Hepatocyte (in vitro differentiated cells): ENCODE measurements around the gene STK10. TPM values are rescaled to one million over a fixed set of nuclear protein-coding genes. Genes with fewer than 3 reads are reported as not detected.
"Not testable (repeated sequence)": the region's sequence is repeated elsewhere in the genome, so short reads cannot be mapped to it uniquely, and the experiment has no call there.

Source experiments
- DNase-seq: peaks from one replicate; pipeline ENCODE4 v3.0.0-alpha.2; 2016; ENCODE audit warnings: low spot score
- H2AFZ ChIP-seq: fragments of 200-600 bp; sonication (generic); 2 replicates; pipeline ENCODE4 v1.6.0; 2016; ENCODE audit warnings: antibody characterized with exemption, mild to moderate bottlenecking
- H3K27ac ChIP-seq: fragments of 200-600 bp; sonication (generic); 2 replicates; pipeline ENCODE4 v1.5.1; 2016; ENCODE audit warnings: mild to moderate bottlenecking
- H3K27me3 ChIP-seq: fragments of 200-600 bp; sonication (generic); 2 replicates; pipeline ENCODE4 v1.6.1; 2016
- H3K36me3 ChIP-seq: fragments of 200-600 bp; sonication (generic); replicated peaks from 2 replicates; pipeline ENCODE4 v1.5.1; 2016; ENCODE audit warnings: low read depth; ENCODE audit not compliant: insufficient read depth
- H3K4me1 ChIP-seq: fragments of 200-600 bp; sonication (generic); 2 replicates; pipeline ENCODE4 v1.5.1; 2016; ENCODE audit warnings: mild to moderate bottlenecking, moderate library complexity; ENCODE audit not compliant: insufficient read depth
- H3K4me2 ChIP-seq: fragments of 200-600 bp; sonication (generic); 2 replicates; pipeline ENCODE4 v1.6.0; 2016
- H3K4me3 ChIP-seq: fragments of 200-600 bp; sonication (generic); 2 replicates; pipeline ENCODE4 v1.5.1; 2016; ENCODE audit warnings: mild to moderate bottlenecking
- H3K79me2 ChIP-seq: fragments of 200-600 bp; sonication (generic); 2 replicates; pipeline ENCODE4 v1.6.0; 2017; ENCODE audit warnings: mild to moderate bottlenecking
- H3K9me2 ChIP-seq: fragments of 200-600 bp; sonication (generic); replicated peaks from 2 replicates; pipeline ENCODE4 v1.6.0; 2017; ENCODE audit warnings: mild to moderate bottlenecking; ENCODE audit not compliant: insufficient read depth
- H3K9me3 ChIP-seq: fragments of 200-600 bp; sonication (generic); 2 replicates; pipeline ENCODE4 v1.5.1; 2016; ENCODE audit warnings: low read depth, mild to moderate bottlenecking
- H4K20me1 ChIP-seq: fragments of 200-600 bp; sonication (generic); 2 replicates; pipeline ENCODE4 v1.6.0; 2016; ENCODE audit warnings: mild to moderate bottlenecking; ENCODE audit not compliant: insufficient read depth, poor library complexity, severe bottlenecking
- EZH2 ChIP-seq: fragments of 200-600 bp; sonication (generic); IDR thresholded peaks from 2 replicates; pipeline ENCODE4 v1.6.1; 2016; ENCODE audit warnings: antibody characterized with exemption, mild to moderate bottlenecking, borderline replicate concordance
- EZH2phosphoT487 ChIP-seq: fragments of 200-600 bp; sonication (generic); IDR thresholded peaks from one replicate; pipeline ENCODE4 v1.6.1; 2018; ENCODE audit warnings: antibody characterized with exemption, mild to moderate bottlenecking, low read depth, moderate library complexity; ENCODE audit not compliant: unreplicated experiment, severe bottlenecking
- WGBS: methylation state at CpG from one replicate; pipeline ENCODE4 v1.1.6; 2016; ENCODE audit warnings: low lambda C conversion rate; ENCODE audit errors: missing lambda C conversion rate; 5-methylcytosine and 5-hydroxymethylcytosine counted together
- polyA plus RNA-seq: library from polyadenylated mRNA; unstranded; fragments of >200 nt; fragmentation: Nextera tagmentation; extraction: Ambion mirVana; gene quantifications from 2 replicates; pipeline ENCODE4 v1.2.1, GENCODE V29; 2016
- total RNA-seq: library from RNA; depleted of rRNA; stranded (reverse); fragments of >200 nt; gene quantifications from 2 replicates; pipeline ENCODE4 v1.2.3, GENCODE V29; 2014
- TF ChIP-seq, protein P1 (sequence below): fragments of 200-600 bp; sonication (generic); IDR thresholded peaks from 2 replicates; pipeline ENCODE4 v1.5.1; 2016; ENCODE audit warnings: antibody characterized with exemption, mild to moderate bottlenecking; ENCODE audit not compliant: poor library complexity

Gene STK10
- total and polyA plus RNA-seq, 2 experiments from 2014 or later = 11.3 to 19.3 TPM

DNA sequence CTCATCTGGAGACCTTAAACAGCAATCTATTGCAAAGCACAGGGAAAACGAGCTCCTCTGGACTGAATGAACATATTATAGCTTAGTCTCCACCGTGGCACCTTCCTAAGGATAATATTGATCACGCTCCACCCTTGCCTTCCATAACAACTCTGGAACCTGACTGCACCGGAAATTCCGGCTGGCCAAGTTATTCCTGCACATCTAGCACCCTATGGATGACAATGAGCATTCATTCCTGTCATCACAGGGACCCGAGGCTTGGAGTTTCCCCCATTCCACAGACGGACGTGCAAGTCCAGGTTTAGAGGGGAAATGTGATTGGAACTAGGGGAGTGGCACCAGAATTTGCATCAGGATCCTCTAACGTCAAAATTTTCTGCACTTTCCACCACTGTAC lies 27.5 kb downstream of the STK10 start:
- TF ChIP-seq EZH2phosphoT487 = no peak
- no peaks in the 10 kb centered on the region for H3K27me3 ChIP-seq

DNA sequence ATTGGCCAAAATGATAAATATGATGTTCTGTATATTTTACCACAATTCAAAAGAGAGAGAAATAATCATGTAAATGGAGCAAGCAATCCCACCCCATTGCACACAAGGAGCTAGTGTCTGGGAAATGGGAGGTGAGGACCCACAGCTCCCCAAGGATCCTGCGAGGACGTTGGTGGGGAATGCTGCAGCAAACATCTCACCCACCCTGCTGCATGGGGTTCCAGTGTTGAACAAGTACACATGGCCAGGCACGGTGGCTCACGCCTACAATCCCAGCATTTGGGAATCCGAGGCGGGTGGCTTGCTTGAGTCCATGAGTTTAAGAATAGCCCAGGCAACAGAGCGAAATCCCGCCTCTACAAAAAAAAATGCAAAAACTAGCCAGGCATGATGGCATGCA lies 29.0 kb downstream of the STK10 start:
- DNase-seq = no peak
- no peak overlapping the region for H2AFZ ChIP-seq
- H3K4me3 ChIP-seq = no peak overlapping the region
- no peaks in the 10 kb centered on the region for H3K36me3 ChIP-seq
- H3K79me2 ChIP-seq = no peaks in the 10 kb centered on the region
- H3K27me3 ChIP-seq = no peaks in the 10 kb centered on the region
- H4K20me1 ChIP-seq = no peaks in the 10 kb centered on the region
- H3K9me3 ChIP-seq = no peaks in the 10 kb centered on the region
- no peak for TF ChIP-seq EZH2
- TF ChIP-seq EZH2phosphoT487 = no peak
- TF ChIP-seq, protein P1, sequence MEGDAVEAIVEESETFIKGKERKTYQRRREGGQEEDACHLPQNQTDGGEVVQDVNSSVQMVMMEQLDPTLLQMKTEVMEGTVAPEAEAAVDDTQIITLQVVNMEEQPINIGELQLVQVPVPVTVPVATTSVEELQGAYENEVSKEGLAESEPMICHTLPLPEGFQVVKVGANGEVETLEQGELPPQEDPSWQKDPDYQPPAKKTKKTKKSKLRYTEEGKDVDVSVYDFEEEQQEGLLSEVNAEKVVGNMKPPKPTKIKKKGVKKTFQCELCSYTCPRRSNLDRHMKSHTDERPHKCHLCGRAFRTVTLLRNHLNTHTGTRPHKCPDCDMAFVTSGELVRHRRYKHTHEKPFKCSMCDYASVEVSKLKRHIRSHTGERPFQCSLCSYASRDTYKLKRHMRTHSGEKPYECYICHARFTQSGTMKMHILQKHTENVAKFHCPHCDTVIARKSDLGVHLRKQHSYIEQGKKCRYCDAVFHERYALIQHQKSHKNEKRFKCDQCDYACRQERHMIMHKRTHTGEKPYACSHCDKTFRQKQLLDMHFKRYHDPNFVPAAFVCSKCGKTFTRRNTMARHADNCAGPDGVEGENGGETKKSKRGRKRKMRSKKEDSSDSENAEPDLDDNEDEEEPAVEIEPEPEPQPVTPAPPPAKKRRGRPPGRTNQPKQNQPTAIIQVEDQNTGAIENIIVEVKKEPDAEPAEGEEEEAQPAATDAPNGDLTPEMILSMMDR = no peak
- H3K4me2 ChIP-seq = no peak overlapping the region
- no peaks in the 10 kb centered on the region for H3K9me2 ChIP-seq
- no peak overlapping the region for H3K27ac ChIP-seq
- no peaks in the 10 kb centered on the region for H3K4me1 ChIP-seq
- WGBS = 93% methylated on average over 8 of the region's 8 CpGs

More for the DNA sequence above, 27.5 kb downstream of the STK10 start:
- Histone ChIP-seq H2AFZ (no peak overlapping the region), H3K9me2 (no peaks in the 10 kb centered on the region), H3K9me3 (no peaks in the 10 kb centered on the region), H3K4me1 (no peaks in the 10 kb centered on the region), H3K4me2 (no peak overlapping the region), H3K4me3 (no peak overlapping the region), H4K20me1 (no peaks in the 10 kb centered on the region), H3K79me2 (no peaks in the 10 kb centered on the region), H3K27ac (no peak overlapping the region), H3K36me3 (no peaks in the 10 kb centered on the region)
- 87% methylated on average over 9 of the region's 9 CpGs for WGBS
- DNase-seq = no peak

DNA sequence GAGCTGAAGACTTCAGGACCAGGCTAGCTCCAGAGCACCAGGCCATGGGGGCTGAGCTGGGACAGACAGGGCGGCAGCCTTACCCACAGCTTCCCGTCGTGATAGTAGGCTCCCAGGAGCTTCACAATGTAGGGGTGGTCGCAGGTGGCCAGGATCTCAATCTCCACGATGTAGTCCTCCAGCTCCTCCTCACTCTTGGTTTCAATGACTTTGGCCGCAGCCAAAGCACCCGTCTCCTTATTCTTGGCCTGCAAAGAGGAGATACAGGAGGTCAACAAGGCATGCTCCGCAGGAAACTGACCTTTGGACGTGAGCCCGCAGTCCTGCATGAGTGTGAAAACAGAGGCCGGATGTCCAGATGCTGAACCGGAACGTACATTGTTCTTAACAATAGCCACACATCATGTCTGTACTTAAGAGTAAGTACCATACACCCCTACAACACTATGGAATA lies 31.5 kb downstream of the STK10 start:
- no peaks in the 10 kb centered on the region for H3K4me1 ChIP-seq
- 80% methylated on average over 13 of the region's 13 CpGs for WGBS
- TF ChIP-seq EZH2 = no peak
- TF ChIP-seq, protein P1 = no peak
- no peaks in the 10 kb centered on the region for H4K20me1 ChIP-seq
- no peak overlapping the region for H3K27ac ChIP-seq
- H3K79me2 ChIP-seq = no peaks in the 10 kb centered on the region
- DNase-seq = no peak
- no peaks in the 10 kb centered on the region for H3K27me3 ChIP-seq
- H3K4me3 ChIP-seq = no peak overlapping the region
- no peaks in the 10 kb centered on the region for H3K36me3 ChIP-seq
- no peaks in the 10 kb centered on the region for H3K9me3 ChIP-seq
- no peak overlapping the region for H3K4me2 ChIP-seq
- H3K9me2 ChIP-seq = no peaks in the 10 kb centered on the region
- H2AFZ ChIP-seq = no peak overlapping the region

DNA sequence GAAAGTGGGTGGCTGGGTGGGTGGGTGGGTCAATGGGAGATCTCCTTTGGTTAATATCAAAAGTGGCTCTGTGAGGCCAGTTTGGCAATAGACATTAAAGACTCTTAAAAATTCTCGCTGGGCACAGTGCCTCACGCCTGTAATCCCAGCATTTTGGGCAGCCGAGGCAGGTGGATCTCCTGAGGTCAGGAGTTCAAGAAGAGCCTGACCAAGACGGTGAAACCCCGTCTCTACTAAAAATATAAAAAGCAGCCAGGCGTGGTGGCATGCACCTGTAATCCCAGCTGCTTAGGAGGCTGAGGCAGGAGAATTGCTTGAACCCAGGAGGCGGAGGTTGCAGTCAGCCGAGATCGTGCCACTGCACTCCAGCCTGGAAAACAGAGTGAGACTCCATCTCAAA lies 32.9 kb downstream of the STK10 start:
- H4K20me1 ChIP-seq, H3K36me3 ChIP-seq, H3K4me3 ChIP-seq, H3K9me3 ChIP-seq, H3K4me2 ChIP-seq, H3K4me1 ChIP-seq, DNase-seq, H2AFZ ChIP-seq, H3K27me3 ChIP-seq, H3K9me2 ChIP-seq, H3K27ac ChIP-seq, H3K79me2 ChIP-seq: not testable (repeated sequence)
- WGBS = 96% methylated on average over 9 of the region's 9 CpGs

DNA sequence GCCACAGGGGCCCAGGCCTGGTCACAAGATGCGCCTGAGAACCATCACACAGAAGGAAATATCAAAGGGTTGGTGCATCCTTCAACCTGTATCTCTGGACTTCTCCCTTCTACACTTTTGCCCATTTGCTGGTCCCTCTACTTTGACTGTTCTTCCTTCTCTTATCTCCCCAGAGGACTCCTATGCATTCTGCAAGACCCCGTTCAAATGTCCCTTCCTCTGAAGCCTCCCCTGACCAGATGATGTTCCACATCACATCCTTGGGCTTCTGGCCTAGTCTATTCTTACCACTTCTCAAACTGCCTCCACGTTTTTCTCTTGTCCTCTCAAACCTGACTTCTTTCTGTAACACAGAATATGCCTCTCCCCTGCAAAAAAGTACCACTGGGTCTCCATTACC lies 34.3 kb downstream of the STK10 start:
- H3K9me2 ChIP-seq = no peaks in the 10 kb centered on the region
- DNase-seq = no peak
- H3K4me3 ChIP-seq = no peak overlapping the region
- no peak overlapping the region for H2AFZ ChIP-seq
- no peaks in the 10 kb centered on the region for H3K4me1 ChIP-seq
- no peaks in the 10 kb centered on the region for H3K36me3 ChIP-seq
- no peak overlapping the region for H3K4me2 ChIP-seq
- no peaks in the 10 kb centered on the region for H4K20me1 ChIP-seq
- no peak overlapping the region for H3K27ac ChIP-seq
- no peaks in the 10 kb centered on the region for H3K9me3 ChIP-seq
- WGBS = 92% methylated on average over 3 of the region's 3 CpGs
- H3K27me3 ChIP-seq = no peaks in the 10 kb centered on the region
- H3K79me2 ChIP-seq = no peaks in the 10 kb centered on the region
- TF ChIP-seq EZH2 = no peak
- TF ChIP-seq, protein P1 = no peak
- no peak for TF ChIP-seq EZH2phosphoT487
